SK-N-SH (cell line): ENCODE measurements around the gene CDC16. TPM values are rescaled to one million over a fixed set of nuclear protein-coding genes. Genes with fewer than 3 reads are reported as not detected.
A peak's percentile ranks its signal among the peaks of the same experiment; 100 is the strongest.

ENCODE experiments used
- CTCF ChIA-PET: fragments of 300-600, 350-600 bp; formaldehyde crosslinking; extraction: SDS; loops from one replicate; lab custom pipeline; 2021; lab: Yijun Ruan, JAX
- POLR2A ChIA-PET: fragments of 350-600 bp; sonication (Branson Sonifier 250); formaldehyde crosslinking; extraction: SDS; loops from one replicate; lab custom pipeline; 2020; ENCODE audit warnings: antibody characterized with exemption, inconsistent platforms; lab: Yijun Ruan, JAX
- DNase-seq: peaks from one replicate; pipeline ENCODE4 v3.0.0; 2012
- H2AFZ ChIP-seq: fragments of 200-600 bp; sonication (generic); 2 replicates; pipeline ENCODE4 v1.8.1; 2016; ENCODE audit warnings: antibody characterized with exemption, mild to moderate bottlenecking, low read depth
- H3F3A ChIP-seq: fragments of 200-600 bp; sonication (generic); replicated peaks from 2 replicates; pipeline ENCODE3; 2016; ENCODE audit warnings: antibody characterized with exemption, mild to moderate bottlenecking; ENCODE audit not compliant: insufficient read depth
- H3K27ac ChIP-seq, 2 experiments: fragments of 200-500 bp in 1 of 2; fragments of 200-600 bp in 1 of 2; sonication (Bioruptor generic) in 1 of 2; sonication (generic), shearing (Covaris generic) in 1 of 2; 2 replicates each; pipeline versions ENCODE4 v1.5.1 to v1.6.1; 2014 to 2016; ENCODE audit warnings: low read depth in 2 of 2, inconsistent platforms in 1 of 2, low read length in 1 of 2, mild to moderate bottlenecking in 1 of 2, mixed read lengths in 1 of 2
- H3K27me3 ChIP-seq: fragments of 200-600 bp; sonication (generic), shearing (Covaris generic); 2 replicates; pipeline ENCODE4 v1.6.1; 2016; ENCODE audit warnings: mixed run types; ENCODE audit not compliant: insufficient read depth
- H3K36me3 ChIP-seq, 2 experiments: fragments of 200-500 bp in 1 of 2; fragments of 200-600 bp in 1 of 2; sonication (Bioruptor generic) in 1 of 2; sonication (generic) in 1 of 2; replicated peaks in 1 of 2; 2 replicates each; pipeline versions ENCODE3 to v1.5.1; 2014 to 2016; ENCODE audit warnings: low read length in 1 of 2, mild to moderate bottlenecking in 1 of 2; ENCODE audit not compliant: insufficient read depth in 2 of 2, control insufficient read depth in 1 of 2
- H3K4me1 ChIP-seq, 2 experiments: fragments of 200-500 bp in 1 of 2; fragments of 200-600 bp in 1 of 2; sonication (Bioruptor generic) in 1 of 2; sonication (generic), shearing (Covaris generic) in 1 of 2; 2 replicates each; pipeline versions ENCODE4 v1.5.1 to v1.6.1; 2014 to 2016; ENCODE audit warnings: low read depth in 1 of 2, low read length in 1 of 2, mixed run types in 1 of 2; ENCODE audit not compliant: insufficient read depth in 2 of 2, control insufficient read depth in 1 of 2
- H3K4me2 ChIP-seq: fragments of 200-600 bp; sonication (generic), shearing (Covaris generic); 2 replicates; pipeline ENCODE4 v1.6.1; 2017; ENCODE audit warnings: mixed run types
- H3K4me3 ChIP-seq, 2 experiments: fragments of 200-500 bp in 1 of 2; fragments of 200-600 bp in 1 of 2; sonication (Bioruptor generic) in 1 of 2; sonication (generic), shearing (Covaris generic) in 1 of 2; 2 replicates each; pipeline versions ENCODE4 v1.5.1 to v1.8.1; 2014 to 2016; ENCODE audit warnings: low read depth in 2 of 2, inconsistent platforms in 1 of 2, low read length in 1 of 2, mild to moderate bottlenecking in 1 of 2, mixed read lengths in 1 of 2, moderate library complexity in 1 of 2
- H3K79me2 ChIP-seq: fragments of 200-600 bp; sonication (generic); 2 replicates; pipeline ENCODE4 v1.8.1; 2017; ENCODE audit warnings: mild to moderate bottlenecking; ENCODE audit not compliant: insufficient read depth
- H3K9ac ChIP-seq: fragments of 200-600 bp; sonication (generic); 2 replicates; pipeline ENCODE4 v1.6.1; 2017; ENCODE audit warnings: mixed run types
- H3K9me2 ChIP-seq: fragments of 200-600 bp; sonication (generic); 2 replicates; pipeline ENCODE4 v1.6.1; 2017; ENCODE audit warnings: mixed run types
- H3K9me3 ChIP-seq: fragments of 200-600 bp; sonication (generic); 2 replicates; pipeline ENCODE4 v1.6.1; 2017; ENCODE audit warnings: mixed run types, mild to moderate bottlenecking, moderate library complexity
- H4K20me1 ChIP-seq: fragments of 200-600 bp; sonication (generic); 2 replicates; pipeline ENCODE4 v1.6.1; 2017; ENCODE audit warnings: mild to moderate bottlenecking, mixed run types; ENCODE audit not compliant: insufficient read depth
- CHD2 ChIP-seq: fragments of 150-350 bp; IDR thresholded peaks from 2 replicates; pipeline ENCODE4 v1.6.1; 2018; ENCODE audit warnings: low read length; ENCODE audit not compliant: partially characterized antibody
- EZH2phosphoT487 ChIP-seq: fragments of 200-600 bp; sonication (generic); IDR thresholded peaks from 2 replicates; pipeline ENCODE4 v1.6.1; 2017; ENCODE audit warnings: low read depth, mixed run types, mild to moderate bottlenecking, antibody characterized with exemption, moderate library complexity, borderline replicate concordance
- FOSL2 ChIP-seq: IDR thresholded peaks from 2 replicates; pipeline ENCODE4 v1.4.0; 2012; ENCODE audit warnings: low read depth, mild to moderate bottlenecking, moderate library complexity, borderline replicate concordance
- FOXM1 ChIP-seq: IDR thresholded peaks from 2 replicates; pipeline ENCODE4 v1.4.0; 2012; ENCODE audit warnings: low read depth, mild to moderate bottlenecking
- GABPA ChIP-seq: IDR thresholded peaks from 2 replicates; pipeline ENCODE4 v1.4.0; 2012; ENCODE audit warnings: low read depth, mild to moderate bottlenecking
- GATA2 ChIP-seq: sonication (generic); formaldehyde crosslinking; IDR thresholded peaks from 2 replicates; pipeline ENCODE4 v1.5.0; 2020; ENCODE audit warnings: mild to moderate bottlenecking, missing genetic modification reagents
- MEF2A ChIP-seq: IDR thresholded peaks from 2 replicates; pipeline ENCODE4 v1.4.0; 2012; ENCODE audit warnings: low read depth, borderline replicate concordance
- MXI1 ChIP-seq: IDR thresholded peaks from 2 replicates; pipeline ENCODE4 v1.6.1; 2012; ENCODE audit warnings: mild to moderate bottlenecking, low read depth, low read length, improper control_type of control experiment
- POLR2AphosphoS5 ChIP-seq: IDR thresholded peaks from 2 replicates; pipeline ENCODE4 v1.6.1; 2012; ENCODE audit warnings: low read depth, low read length
- SIN3A ChIP-seq: IDR thresholded peaks from 2 replicates; pipeline ENCODE4 v1.6.1; 2012; ENCODE audit warnings: low read depth, mild to moderate bottlenecking, low read length, moderate library complexity, borderline replicate concordance
- SMC3 ChIP-seq: IDR thresholded peaks from 2 replicates; pipeline ENCODE4 v1.6.1; 2012; ENCODE audit warnings: low read depth, low read length, improper control_type of control experiment
- TAF1 ChIP-seq: IDR thresholded peaks from 2 replicates; pipeline ENCODE4 v1.6.1; 2012; ENCODE audit warnings: low read depth, mild to moderate bottlenecking, low read length, moderate library complexity, borderline replicate concordance
- TCF12 ChIP-seq: IDR thresholded peaks from 2 replicates; pipeline ENCODE4 v1.4.0; 2012
- WGBS: methylation state at CpG from one replicate; pipeline ENCODE4 v1.1.6; 2017; ENCODE audit warnings: low lambda C conversion rate; 5-methylcytosine and 5-hydroxymethylcytosine counted together
- polyA plus RNA-seq, 3 experiments: library from polyadenylated mRNA; depleted of rRNA; stranded (reverse); fragments of >200 nt; gene quantifications; 2 replicates each; pipeline ENCODE4 v1.2.3, GENCODE V29; 2012
- TF ChIP-seq, protein P1 (sequence below): IDR thresholded peaks from 2 replicates; pipeline ENCODE4; 2012
- TF ChIP-seq, protein P2 (sequence below): IDR thresholded peaks from 2 replicates; pipeline ENCODE4 v1.4.0; 2012; ENCODE audit warnings: low read depth
- TF ChIP-seq, protein P3 (sequence below): fragments of 150-350 bp; IDR thresholded peaks from 2 replicates; pipeline ENCODE4 v1.6.1; 2017; ENCODE audit warnings: antibody characterized with exemption, low read length, low read depth, borderline replicate concordance
- TF ChIP-seq, protein P4 (sequence below): IDR thresholded peaks from 2 replicates; pipeline ENCODE4 v1.4.0; 2012; ENCODE audit warnings: low read depth, borderline replicate concordance
- TF ChIP-seq, protein P5 (sequence below): fragments of 200-600 bp; sonication (generic); IDR thresholded peaks from 2 replicates; pipeline ENCODE4 v1.6.1; 2017; ENCODE audit warnings: antibody characterized with exemption, mild to moderate bottlenecking, moderate library complexity

CDC16 gene
- polyA plus RNA-seq, 1 of the 3 experiments (the other 2 are of a cell fraction), result 56.9 TPM

DNA sequence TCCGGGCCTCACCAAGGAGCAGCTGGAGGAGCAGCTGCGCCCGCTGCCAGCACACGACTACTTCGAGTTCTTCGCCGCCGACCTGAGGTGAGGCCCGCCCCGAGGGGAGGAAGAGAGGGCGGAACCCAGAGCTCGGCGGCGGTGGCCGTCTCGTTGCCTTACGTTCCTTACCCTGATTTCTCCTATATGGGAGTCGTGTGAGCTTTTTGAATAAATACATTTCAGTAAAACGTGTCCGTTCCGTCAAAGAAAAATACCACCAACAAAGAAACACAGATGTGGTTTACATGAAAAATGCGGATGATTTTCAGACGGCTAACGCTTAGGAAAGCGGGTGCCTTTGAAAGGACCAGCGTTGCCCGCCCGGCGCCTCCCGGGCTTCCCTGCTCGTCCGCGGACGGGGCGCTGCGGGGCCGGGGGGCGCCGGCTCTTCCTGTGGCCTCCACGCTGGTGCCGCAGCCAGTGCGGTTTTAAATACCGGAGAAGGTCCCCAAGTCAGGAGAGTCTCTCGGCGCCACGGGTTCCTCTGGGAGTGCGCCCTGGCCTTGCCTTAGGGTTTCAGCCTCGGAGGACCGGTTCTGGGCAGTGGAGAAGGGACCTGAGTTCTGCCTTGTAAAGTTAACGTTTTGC is 47.5 kb downstream of the CDC16 start:
- Histone ChIP-seq H3K4me3 (peak overlapping the region; percentile 83 to 86), H3K4me1 (peaks cover 17 to 21% of the 10 kb centered on the region in 2 experiments), H3K27ac (peak overlapping the region; percentile 88 to 93), H4K20me1 (peaks cover 7% of the 10 kb centered on the region; the same call in 1 of the 2 replicates), H3K4me2 (peak overlapping the region; percentile 89), H3K27me3 (no peaks in the 10 kb centered on the region), H3K79me2 (peaks cover 45% of the 10 kb centered on the region), H3K9me3 (no peaks in the 10 kb centered on the region), H3F3A (peaks cover 49% of the 10 kb centered on the region), H3K9ac (peak overlapping the region; percentile 97), H3K9me2 (no peaks in the 10 kb centered on the region), H2AFZ (peak overlapping the region; percentile 52), H3K36me3 (peaks cover 33 to 58% of the 10 kb centered on the region in 2 experiments)
- TF ChIP-seq MXI1, result peak; percentile 45
- TF ChIP-seq, protein P1, sequence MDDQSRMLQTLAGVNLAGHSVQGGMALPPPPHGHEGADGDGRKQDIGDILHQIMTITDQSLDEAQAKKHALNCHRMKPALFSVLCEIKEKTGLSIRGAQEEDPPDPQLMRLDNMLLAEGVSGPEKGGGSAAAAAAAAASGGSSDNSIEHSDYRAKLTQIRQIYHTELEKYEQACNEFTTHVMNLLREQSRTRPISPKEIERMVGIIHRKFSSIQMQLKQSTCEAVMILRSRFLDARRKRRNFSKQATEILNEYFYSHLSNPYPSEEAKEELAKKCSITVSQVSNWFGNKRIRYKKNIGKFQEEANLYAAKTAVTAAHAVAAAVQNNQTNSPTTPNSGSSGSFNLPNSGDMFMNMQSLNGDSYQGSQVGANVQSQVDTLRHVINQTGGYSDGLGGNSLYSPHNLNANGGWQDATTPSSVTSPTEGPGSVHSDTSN, result no peak
- TF ChIP-seq, protein P2, sequence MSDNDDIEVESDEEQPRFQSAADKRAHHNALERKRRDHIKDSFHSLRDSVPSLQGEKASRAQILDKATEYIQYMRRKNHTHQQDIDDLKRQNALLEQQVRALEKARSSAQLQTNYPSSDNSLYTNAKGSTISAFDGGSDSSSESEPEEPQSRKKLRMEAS, result peak; percentile 0; the same call in 1 of the 2 replicates
- 1% methylated on average over 38 of the region's 50 CpGs for WGBS
- POLR2A ChIA-PET, result interaction anchor here (0.9 to 1.2 kb wide), 2 partner anchors 17 to 59 kb away, joined by 3 read pairs; no protein-coding TSS in a partner anchor
- CTCF ChIA-PET, result interaction anchor here (0.7 kb wide), 1 partner anchor 12 kb away, joined by 3 read pairs; no protein-coding TSS in a partner anchor
- DNase-seq, result peak; percentile 78

DNA sequence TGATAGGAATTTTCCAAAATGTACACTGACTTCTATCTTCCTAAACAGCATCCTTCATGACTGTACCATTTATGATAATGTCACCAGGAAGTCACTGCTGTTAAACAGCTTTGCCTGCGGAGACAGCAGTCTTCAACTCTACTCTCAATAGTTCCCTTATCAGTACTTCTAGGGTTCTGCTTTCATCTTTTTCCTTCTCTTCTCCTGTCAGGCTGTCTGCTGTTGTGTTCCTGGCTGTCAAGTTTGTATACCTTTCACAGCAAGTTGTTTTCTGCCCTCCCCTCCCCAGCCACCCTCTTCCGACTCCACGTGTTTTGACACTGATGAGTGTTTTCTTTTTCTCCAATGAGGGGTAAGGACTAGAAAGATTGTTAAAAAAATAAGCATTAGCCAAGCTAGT is 48.9 kb downstream of the CDC16 start:
- H3K27ac ChIP-seq, result no peak overlapping the region

More for the DNA sequence above, 48.9 kb downstream of the CDC16 start:
- CTCF ChIA-PET, result no interaction called here
- no peaks in the 10 kb centered on the region for H3K27me3 ChIP-seq
- DNase-seq, result no peak
- H3K36me3 ChIP-seq, result peaks cover 34 to 56% of the 10 kb centered on the region in 2 experiments
- peaks cover 7% of the 10 kb centered on the region; the same call in 1 of the 2 replicates for H4K20me1 ChIP-seq
- no peaks in the 10 kb centered on the region for H3K9me3 ChIP-seq
- no peak overlapping the region for H3K9ac ChIP-seq
- peak overlapping the region; percentile 29; the same call in 1 of the 2 replicates for H3K4me2 ChIP-seq
- 81% methylated on average over 3 of the region's 3 CpGs for WGBS
- TF ChIP-seq SIN3A (no peak), TAF1 (no peak), EZH2phosphoT487 (no peak), FOXM1 (no peak), MXI1 (no peak), SMC3 (no peak), FOSL2 (no peak), POLR2AphosphoS5 (no peak), TCF12 (no peak), GATA2 (CRISPR knock-in tag) (no peak), MEF2A (no peak), CHD2 (no peak), GABPA (no peak)
- TF ChIP-seq, protein P3, sequence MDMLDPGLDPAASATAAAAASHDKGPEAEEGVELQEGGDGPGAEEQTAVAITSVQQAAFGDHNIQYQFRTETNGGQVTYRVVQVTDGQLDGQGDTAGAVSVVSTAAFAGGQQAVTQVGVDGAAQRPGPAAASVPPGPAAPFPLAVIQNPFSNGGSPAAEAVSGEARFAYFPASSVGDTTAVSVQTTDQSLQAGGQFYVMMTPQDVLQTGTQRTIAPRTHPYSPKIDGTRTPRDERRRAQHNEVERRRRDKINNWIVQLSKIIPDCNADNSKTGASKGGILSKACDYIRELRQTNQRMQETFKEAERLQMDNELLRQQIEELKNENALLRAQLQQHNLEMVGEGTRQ, result no peak
- TF ChIP-seq, protein P4, sequence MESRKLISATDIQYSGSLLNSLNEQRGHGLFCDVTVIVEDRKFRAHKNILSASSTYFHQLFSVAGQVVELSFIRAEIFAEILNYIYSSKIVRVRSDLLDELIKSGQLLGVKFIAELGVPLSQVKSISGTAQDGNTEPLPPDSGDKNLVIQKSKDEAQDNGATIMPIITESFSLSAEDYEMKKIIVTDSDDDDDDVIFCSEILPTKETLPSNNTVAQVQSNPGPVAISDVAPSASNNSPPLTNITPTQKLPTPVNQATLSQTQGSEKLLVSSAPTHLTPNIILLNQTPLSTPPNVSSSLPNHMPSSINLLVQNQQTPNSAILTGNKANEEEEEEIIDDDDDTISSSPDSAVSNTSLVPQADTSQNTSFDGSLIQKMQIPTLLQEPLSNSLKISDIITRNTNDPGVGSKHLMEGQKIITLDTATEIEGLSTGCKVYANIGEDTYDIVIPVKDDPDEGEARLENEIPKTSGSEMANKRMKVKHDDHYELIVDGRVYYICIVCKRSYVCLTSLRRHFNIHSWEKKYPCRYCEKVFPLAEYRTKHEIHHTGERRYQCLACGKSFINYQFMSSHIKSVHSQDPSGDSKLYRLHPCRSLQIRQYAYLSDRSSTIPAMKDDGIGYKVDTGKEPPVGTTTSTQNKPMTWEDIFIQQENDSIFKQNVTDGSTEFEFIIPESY, result no peak
- TF ChIP-seq, protein P5, sequence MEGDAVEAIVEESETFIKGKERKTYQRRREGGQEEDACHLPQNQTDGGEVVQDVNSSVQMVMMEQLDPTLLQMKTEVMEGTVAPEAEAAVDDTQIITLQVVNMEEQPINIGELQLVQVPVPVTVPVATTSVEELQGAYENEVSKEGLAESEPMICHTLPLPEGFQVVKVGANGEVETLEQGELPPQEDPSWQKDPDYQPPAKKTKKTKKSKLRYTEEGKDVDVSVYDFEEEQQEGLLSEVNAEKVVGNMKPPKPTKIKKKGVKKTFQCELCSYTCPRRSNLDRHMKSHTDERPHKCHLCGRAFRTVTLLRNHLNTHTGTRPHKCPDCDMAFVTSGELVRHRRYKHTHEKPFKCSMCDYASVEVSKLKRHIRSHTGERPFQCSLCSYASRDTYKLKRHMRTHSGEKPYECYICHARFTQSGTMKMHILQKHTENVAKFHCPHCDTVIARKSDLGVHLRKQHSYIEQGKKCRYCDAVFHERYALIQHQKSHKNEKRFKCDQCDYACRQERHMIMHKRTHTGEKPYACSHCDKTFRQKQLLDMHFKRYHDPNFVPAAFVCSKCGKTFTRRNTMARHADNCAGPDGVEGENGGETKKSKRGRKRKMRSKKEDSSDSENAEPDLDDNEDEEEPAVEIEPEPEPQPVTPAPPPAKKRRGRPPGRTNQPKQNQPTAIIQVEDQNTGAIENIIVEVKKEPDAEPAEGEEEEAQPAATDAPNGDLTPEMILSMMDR, result no peak
- TF ChIP-seq, all 33 proteins: peak for 0
- Histone ChIP-seq H3F3A (peaks cover 41% of the 10 kb centered on the region), H3K9me2 (no peaks in the 10 kb centered on the region), H3K4me1 (peaks cover 17 to 21% of the 10 kb centered on the region in 2 experiments), H3K4me3 (0 out of 4 replicates have a peak overlapping the region, but pooled peaks of 1 of the 2 experiments have one; percentile 8), H3K79me2 (peaks cover 56% of the 10 kb centered on the region), H2AFZ (no peak overlapping the region)
- POLR2A ChIA-PET, result no interaction called here
